ENCODE results near the gene F9. TPM values are rescaled to one million over a fixed set of nuclear protein-coding genes. Genes with fewer than 3 reads are reported as not detected.

F9 gene
- total RNA-seq, 4 donors from 2014 or later: not detected

DNA sequence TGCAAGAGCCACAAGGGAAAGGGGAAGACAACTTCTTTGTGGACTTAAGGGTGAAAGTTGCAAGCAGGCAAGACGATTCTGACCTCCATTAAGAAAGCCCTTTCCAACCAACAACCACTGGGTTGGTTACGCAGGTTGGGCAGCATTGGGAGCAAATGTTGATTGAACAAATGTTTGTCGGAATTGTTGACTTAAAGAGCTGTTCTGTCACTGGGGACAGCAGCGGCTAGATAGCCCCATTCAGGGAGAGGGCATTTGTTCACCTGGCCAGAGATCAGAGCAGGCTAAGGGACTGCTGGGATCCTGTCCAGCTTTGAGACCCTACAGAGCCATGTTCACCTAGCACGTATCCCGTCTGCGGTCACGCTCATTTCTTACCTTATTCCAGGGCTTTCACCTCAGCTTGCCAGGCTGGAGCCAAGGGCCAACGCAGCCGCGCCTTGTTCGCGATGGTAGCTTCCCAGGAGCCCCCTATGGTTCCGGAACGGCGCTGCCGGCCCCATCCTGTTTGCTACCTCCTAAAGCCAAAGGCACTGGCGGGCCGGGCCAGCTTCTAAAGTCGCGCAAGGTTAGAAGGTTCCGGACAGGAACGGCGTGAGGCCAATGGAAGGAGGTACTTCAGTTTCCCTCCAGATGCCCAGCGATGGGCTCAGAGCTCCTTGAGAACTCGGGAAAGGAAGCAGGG is 24.6 kb downstream of the F9 start:
- Histone ChIP-seq H3K27me3 (no peaks in the 10 kb centered on the region), H3K4me1 (no peaks in the 10 kb centered on the region), H3K9me3 (no peaks in the 10 kb centered on the region), H3K36me3 (no peaks in the 10 kb centered on the region), H3K27ac (no peak overlapping the region), H3K4me3 (no peak overlapping the region)
- ATAC-seq: no peak
- TF ChIP-seq POLR2A (IDR thresholded peaks at IDR 0.05): no peak
- WGBS, 2 donors (ENCODE audit: low coverage in 1 of 2): 67 to 89% methylated on average over 1 to 15 of the region's 26 CpGs

- TF ChIP-seq, protein P1, sequence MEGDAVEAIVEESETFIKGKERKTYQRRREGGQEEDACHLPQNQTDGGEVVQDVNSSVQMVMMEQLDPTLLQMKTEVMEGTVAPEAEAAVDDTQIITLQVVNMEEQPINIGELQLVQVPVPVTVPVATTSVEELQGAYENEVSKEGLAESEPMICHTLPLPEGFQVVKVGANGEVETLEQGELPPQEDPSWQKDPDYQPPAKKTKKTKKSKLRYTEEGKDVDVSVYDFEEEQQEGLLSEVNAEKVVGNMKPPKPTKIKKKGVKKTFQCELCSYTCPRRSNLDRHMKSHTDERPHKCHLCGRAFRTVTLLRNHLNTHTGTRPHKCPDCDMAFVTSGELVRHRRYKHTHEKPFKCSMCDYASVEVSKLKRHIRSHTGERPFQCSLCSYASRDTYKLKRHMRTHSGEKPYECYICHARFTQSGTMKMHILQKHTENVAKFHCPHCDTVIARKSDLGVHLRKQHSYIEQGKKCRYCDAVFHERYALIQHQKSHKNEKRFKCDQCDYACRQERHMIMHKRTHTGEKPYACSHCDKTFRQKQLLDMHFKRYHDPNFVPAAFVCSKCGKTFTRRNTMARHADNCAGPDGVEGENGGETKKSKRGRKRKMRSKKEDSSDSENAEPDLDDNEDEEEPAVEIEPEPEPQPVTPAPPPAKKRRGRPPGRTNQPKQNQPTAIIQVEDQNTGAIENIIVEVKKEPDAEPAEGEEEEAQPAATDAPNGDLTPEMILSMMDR (IDR thresholded peaks at IDR 0.05): peak in 3 of 4 experiments; percentile 18 to 57 (median 30)
- no peak for TF ChIP-seq POLR2A (IDR thresholded peaks at IDR 0.05)
- ATAC-seq: peak; percentile 14
- Histone ChIP-seq H3K4me3 (no peak overlapping the region), H3K4me1 (no peaks in the 10 kb centered on the region), H3K36me3 (no peaks in the 10 kb centered on the region), H3K27me3 (no peaks in the 10 kb centered on the region), H3K9me3 (no peaks in the 10 kb centered on the region), H3K27ac (no peak overlapping the region)
- WGBS, 2 donors (ENCODE audit: low coverage in 1 of 2): 0 to 33% methylated on average over 1 to 9 of the region's 9 CpGs
Measured at GRCh38 chrX:139559383-139560042, 29.0 kb downstream of the F9 start.

DNA sequence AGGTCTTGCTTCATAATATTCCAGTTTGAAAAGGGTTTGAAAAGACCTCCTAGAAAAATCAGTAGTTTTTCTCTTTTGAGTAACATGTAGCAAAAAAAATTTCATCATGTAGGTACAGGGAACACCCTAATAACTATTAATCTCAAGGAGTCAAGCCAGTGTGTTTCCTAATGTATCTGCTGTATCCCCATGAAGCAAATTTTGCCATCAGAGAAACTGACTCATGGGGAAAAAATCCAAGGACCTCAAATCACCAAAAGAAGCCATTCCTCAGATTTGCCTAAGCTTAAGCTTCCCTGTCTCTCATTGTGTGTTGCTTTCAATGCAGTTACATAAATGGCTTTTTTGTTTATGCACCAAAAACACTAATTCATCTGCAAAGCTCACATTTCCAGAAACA is 29.7 kb downstream of the F9 start:
- H3K27ac ChIP-seq: no peak overlapping the region
- no peak for ATAC-seq

GRCh38 chrX:139563251-139563650 is 32.7 kb downstream of the F9 start:
- WGBS, 2 donors (ENCODE audit: low coverage in 1 of 2): 63 to 87% methylated on average over 4 of the region's 5 CpGs
- H3K36me3 ChIP-seq: no peaks in the 10 kb centered on the region
- H3K4me1 ChIP-seq: no peaks in the 10 kb centered on the region
- no peak for TF ChIP-seq POLR2AphosphoS5 (IDR thresholded peaks at IDR 0.05)
- TF ChIP-seq, protein P1 (IDR thresholded peaks at IDR 0.05): no peak
- TF ChIP-seq POLR2A (IDR thresholded peaks at IDR 0.05): no peak
- TF ChIP-seq EP300 (IDR thresholded peaks at IDR 0.05): no peak
- H3K27ac ChIP-seq: no peak overlapping the region
- no peaks in the 10 kb centered on the region for H3K27me3 ChIP-seq
- ATAC-seq: no peak
- no peak overlapping the region for H3K4me3 ChIP-seq
- H3K9me3 ChIP-seq: no peaks in the 10 kb centered on the region

More for the DNA sequence above, 29.7 kb downstream of the F9 start:
- no peak overlapping the region for H3K4me3 ChIP-seq
- H3K27me3 ChIP-seq: no peaks in the 10 kb centered on the region
- H3K36me3 ChIP-seq: no peaks in the 10 kb centered on the region
- no peak for TF ChIP-seq POLR2A (IDR thresholded peaks at IDR 0.05)
- no peaks in the 10 kb centered on the region for H3K9me3 ChIP-seq
- H3K4me1 ChIP-seq: no peaks in the 10 kb centered on the region

DNA sequence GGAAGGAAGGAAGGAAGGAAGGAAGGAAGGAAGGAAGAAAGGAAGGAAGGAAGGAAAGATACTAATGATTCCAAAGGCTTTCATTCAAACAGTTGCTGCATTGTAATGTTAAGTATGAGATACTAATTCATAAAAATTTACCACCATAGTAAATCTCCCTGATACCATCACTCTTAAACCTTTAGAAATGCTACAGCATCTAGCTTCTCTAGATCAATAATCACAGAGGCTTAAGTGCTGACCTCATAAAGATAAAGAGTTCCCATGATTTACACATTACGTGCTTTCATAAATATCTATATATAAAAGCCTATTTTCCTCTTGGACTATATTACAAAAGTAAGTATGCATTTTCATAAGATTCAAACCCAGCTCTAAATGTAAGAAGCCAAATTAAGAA is 36.4 kb downstream of the F9 start:
- Histone ChIP-seq H3K9me3 (no peaks in the 10 kb centered on the region), H3K4me3 (no peak overlapping the region), H3K36me3 (no peaks in the 10 kb centered on the region), H3K27me3 (no peaks in the 10 kb centered on the region), H3K4me1 (no peaks in the 10 kb centered on the region), H3K27ac (no peak overlapping the region)
- 57 to 75% methylated on average over 1 of the region's 1 CpG for WGBS, 2 donors (ENCODE audit: low coverage in 1 of 2)
- no peak for ATAC-seq
- TF ChIP-seq POLR2AphosphoS5 (IDR thresholded peaks at IDR 0.05): no peak
- TF ChIP-seq, protein P1 (IDR thresholded peaks at IDR 0.05): no peak
- no peak for TF ChIP-seq POLR2A (IDR thresholded peaks at IDR 0.05)
- no peak for TF ChIP-seq EP300 (IDR thresholded peaks at IDR 0.05)

GRCh38 chrX:139581068-139581467 is 50.5 kb downstream of the F9 start:
- no peak for ATAC-seq
- 29 to 46% methylated on average over 4 of the region's 4 CpGs for WGBS, 2 donors (ENCODE audit: low coverage in 1 of 2)
- Histone ChIP-seq H3K27ac (no peak overlapping the region), H3K4me1 (no peaks in the 10 kb centered on the region), H3K36me3 (no peaks in the 10 kb centered on the region), H3K9me3 (no peaks in the 10 kb centered on the region), H3K27me3 (no peaks in the 10 kb centered on the region), H3K4me3 (no peak overlapping the region)
- TF ChIP-seq POLR2A (IDR thresholded peaks at IDR 0.05): no peak
- TF ChIP-seq POLR2AphosphoS5 (IDR thresholded peaks at IDR 0.05): no peak
- TF ChIP-seq EP300 (IDR thresholded peaks at IDR 0.05): no peak
- TF ChIP-seq, protein P1 (IDR thresholded peaks at IDR 0.05): no peak

All from gastroesophageal sphincter (tissue), 4 donors.